Mesenchymal stem cell (in vitro differentiated cells and primary cell): ENCODE results near the gene TBC1D22A.

Experiments used
- DNase-seq: peaks from one replicate; pipeline ENCODE4 v3.0.0-alpha.2; 2013
- H2AFZ ChIP-seq: one replicate; pipeline ENCODE4 v1.6.1; 2013; ENCODE audit warnings: low read depth, mild to moderate bottlenecking, control low read depth, inconsistent platforms, low read length, moderate library complexity
- H2AK5ac ChIP-seq: 2 replicates; pipeline ENCODE4 v1.6.1; 2013; ENCODE audit warnings: low read length, moderate library complexity, mild to moderate bottlenecking, inconsistent platforms; ENCODE audit not compliant: severe bottlenecking
- H2BK120ac ChIP-seq: one replicate; pipeline ENCODE4 v1.6.1; 2013; ENCODE audit warnings: low read depth, mild to moderate bottlenecking, inconsistent platforms, low read length, moderate library complexity
- H2BK12ac ChIP-seq, 2 experiments: one replicate each; pipeline ENCODE4 v1.6.1; 2013; ENCODE audit warnings: inconsistent platforms in 2 of 2, low read length in 2 of 2, mild to moderate bottlenecking in 2 of 2, moderate library complexity in 2 of 2, control low read depth in 1 of 2
- H2BK15ac ChIP-seq: one replicate; pipeline ENCODE4 v1.6.1; 2013; ENCODE audit warnings: mild to moderate bottlenecking, low read depth, inconsistent platforms; ENCODE audit not compliant: poor library complexity, severe bottlenecking
- H2BK5ac ChIP-seq: 2 replicates; pipeline ENCODE4 v1.6.1; 2013; ENCODE audit warnings: low read depth, mild to moderate bottlenecking, low read length, control low read depth, inconsistent platforms; ENCODE audit not compliant: poor library complexity, severe bottlenecking
- H3K14ac ChIP-seq, 2 experiments: one replicate each; pipeline ENCODE4 v1.6.1; 2013; ENCODE audit warnings: inconsistent platforms in 2 of 2, low read length in 2 of 2, control low read depth in 1 of 2, mild to moderate bottlenecking in 1 of 2, moderate library complexity in 1 of 2
- H3K18ac ChIP-seq, 2 experiments: one replicate each; pipeline ENCODE4 v1.6.1; 2013; ENCODE audit warnings: inconsistent platforms in 2 of 2, low read length in 2 of 2, control low read depth in 1 of 2, low read depth in 1 of 2, mild to moderate bottlenecking in 1 of 2
- H3K23ac ChIP-seq, 2 experiments: one replicate each; pipeline ENCODE4 v1.6.1; 2013; ENCODE audit warnings: inconsistent platforms in 2 of 2, low read length in 2 of 2, mild to moderate bottlenecking in 2 of 2, moderate library complexity in 2 of 2, control low read depth in 1 of 2
- H3K27ac ChIP-seq: 2 replicates; pipeline ENCODE4 v1.5.1; 2013; ENCODE audit warnings: mild to moderate bottlenecking, moderate library complexity, low read length, control low read depth, inconsistent platforms; ENCODE audit not compliant: poor library complexity, severe bottlenecking
- H3K27me3 ChIP-seq, 2 experiments: 2 replicates each; pipeline versions ENCODE4 v1.6.1 to v1.7.0; 2013; ENCODE audit warnings: low read length in 2 of 2, mild to moderate bottlenecking in 2 of 2, moderate library complexity in 2 of 2, control low read depth in 1 of 2, inconsistent platforms in 1 of 2; ENCODE audit not compliant: control insufficient read depth in 1 of 2, insufficient read depth in 1 of 2
- H3K36me3 ChIP-seq, 2 experiments: 2 replicates each; pipeline versions ENCODE4 v1.6.1 to v1.7.0; 2013; ENCODE audit warnings: low read length in 2 of 2, control low read depth in 1 of 2, inconsistent platforms in 1 of 2, low read depth in 1 of 2, mild to moderate bottlenecking in 1 of 2; ENCODE audit not compliant: insufficient read depth in 2 of 2, control insufficient read depth in 1 of 2
- H3K4ac ChIP-seq, 2 experiments: one replicate each; pipeline ENCODE4 v1.6.1; 2013; ENCODE audit warnings: inconsistent platforms in 2 of 2, low read length in 2 of 2, mild to moderate bottlenecking in 2 of 2, moderate library complexity in 2 of 2, control low read depth in 1 of 2, low read depth in 1 of 2
- H3K4me1 ChIP-seq: 2 replicates; pipeline ENCODE4 v1.6.1; 2013; ENCODE audit warnings: low read depth, low read length, control low read depth; ENCODE audit not compliant: control insufficient read depth, insufficient read depth
- H3K4me2 ChIP-seq: 2 replicates; pipeline ENCODE4 v1.6.1; 2013; ENCODE audit warnings: low read length, mild to moderate bottlenecking, inconsistent platforms; ENCODE audit not compliant: poor library complexity, severe bottlenecking
- H3K4me3 ChIP-seq, 2 experiments: 2 replicates each; pipeline versions ENCODE4 v1.5.1 to v1.7.0; 2013; ENCODE audit warnings: low read length in 2 of 2, mild to moderate bottlenecking in 2 of 2, control low read depth in 1 of 2, low read depth in 1 of 2; ENCODE audit not compliant: insufficient read depth in 1 of 2
- H3K79me1 ChIP-seq: replicated peaks from 2 replicates; pipeline ENCODE4 v1.6.1; 2013; ENCODE audit warnings: mild to moderate bottlenecking, control low read depth, low read length, inconsistent platforms; ENCODE audit not compliant: poor library complexity, severe bottlenecking
- H3K9ac ChIP-seq: 2 replicates; pipeline ENCODE4 v1.7.0; 2013; ENCODE audit warnings: mild to moderate bottlenecking, low read length, moderate library complexity
- H3K9me3 ChIP-seq: 2 replicates; pipeline ENCODE4 v1.7.0; 2013; ENCODE audit warnings: mild to moderate bottlenecking, low read length; ENCODE audit not compliant: control insufficient read depth
- H4K8ac ChIP-seq: one replicate; pipeline ENCODE4 v1.6.1; 2013; ENCODE audit warnings: inconsistent platforms, mild to moderate bottlenecking, low read length, moderate library complexity
- H4K91ac ChIP-seq: one replicate; pipeline ENCODE4 v1.6.1; 2013; ENCODE audit warnings: mild to moderate bottlenecking, low read length, inconsistent platforms
- WGBS: methylation state at CpG from one replicate; pipeline ENCODE4 v1.1.7; 2013; ENCODE audit warnings: mixed read lengths; 5-methylcytosine and 5-hydroxymethylcytosine counted together

Gene TBC1D22A

GRCh38 chr22:46774253-46774979 is 12.0 kb downstream of the TBC1D22A start:
- Histone ChIP-seq H2AK5ac (peak overlapping the region; percentile 85), H3K36me3 (peaks cover 6 to 8% of the 10 kb centered on the region in 2 experiments), H3K4ac (no peak overlapping the region), H2BK120ac (peak overlapping the region; percentile 45), H2AFZ (no peak overlapping the region), H3K4me3 (no peak overlapping the region), H3K9ac (peak overlapping the region; percentile 43), H3K18ac (no peak overlapping the region), H2BK15ac (no peak overlapping the region), H3K27ac (peak overlapping the region; percentile 94), H4K91ac (peak overlapping the region; percentile 8), H4K8ac (peak overlapping the region; percentile 32), H3K79me1 (peaks cover 22% of the 10 kb centered on the region), H3K4me2 (peak overlapping the region; percentile 3), H2BK5ac (peak overlapping the region; percentile 83), H3K27me3 (no peaks in the 10 kb centered on the region), H3K14ac (no peak overlapping the region), H3K4me1 (peaks cover 53% of the 10 kb centered on the region), H3K23ac (no peak overlapping the region), H3K9me3 (no peaks in the 10 kb centered on the region), H2BK12ac (no peak overlapping the region)
- WGBS = 85% methylated on average over 23 of the region's 24 CpGs
- no peak for DNase-seq

DNA sequence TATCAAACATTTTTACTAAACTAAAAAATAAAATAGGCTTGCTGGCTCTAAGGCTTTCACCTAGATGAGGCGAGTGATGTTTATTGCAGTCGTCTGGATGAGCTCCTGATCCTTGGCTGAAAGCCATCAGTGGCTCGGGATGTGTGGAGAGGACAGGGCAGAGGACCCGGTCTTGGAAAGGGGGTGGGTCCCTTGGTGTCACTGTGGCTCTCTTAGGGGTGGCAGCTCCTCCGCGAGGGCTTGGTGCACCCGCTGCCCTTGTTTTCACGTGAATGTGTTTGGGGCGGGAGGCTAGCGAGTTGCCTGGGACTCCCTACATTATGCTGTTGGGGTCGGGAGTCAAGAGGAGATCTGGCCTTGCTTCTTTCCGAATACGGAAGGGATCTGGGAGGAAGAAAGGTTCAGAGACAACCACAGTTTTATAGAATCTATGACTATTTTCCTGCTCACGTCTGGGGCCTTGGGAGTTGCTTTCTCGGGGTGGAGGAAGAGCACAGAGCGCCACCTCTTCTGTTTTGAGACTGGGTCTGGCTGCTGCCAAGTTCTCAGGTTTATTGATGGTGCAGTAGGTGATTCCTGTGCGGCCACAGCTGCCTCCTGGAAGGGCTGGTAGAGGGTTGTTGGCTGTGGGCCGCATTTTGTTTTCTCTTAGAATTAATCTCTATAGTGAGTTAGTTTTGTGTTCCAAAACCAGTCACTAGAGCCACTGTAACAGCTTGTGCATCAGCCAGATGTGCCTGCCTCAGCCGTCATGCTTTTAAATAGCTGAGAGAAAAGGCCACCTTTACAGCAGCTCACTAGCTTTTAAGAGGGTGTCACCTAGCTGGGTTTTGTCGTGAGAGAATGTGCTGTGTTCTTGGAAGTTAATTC is 12.8 kb downstream of the TBC1D22A start:
- Histone ChIP-seq H3K4me2 (peak overlapping the region; percentile 6), H2BK12ac (no peak overlapping the region), H3K36me3 (peaks cover 2 to 6% of the 10 kb centered on the region in 2 experiments), H3K27me3 (no peaks in the 10 kb centered on the region), H2BK15ac (no peak overlapping the region), H2AFZ (no peak overlapping the region), H3K9ac (no peak overlapping the region), H3K9me3 (no peaks in the 10 kb centered on the region), H3K14ac (no peak overlapping the region), H3K4ac (no peak overlapping the region), H3K23ac (peak overlapping the region in 1 of 2 experiments; percentile 29), H3K4me3 (no peak overlapping the region), H3K79me1 (peaks cover 21% of the 10 kb centered on the region), H2BK120ac (no peak overlapping the region), H4K8ac (no peak overlapping the region), H3K27ac (peak overlapping the region; percentile 94), H3K4me1 (peaks cover 45% of the 10 kb centered on the region), H2BK5ac (peak overlapping the region; percentile 90), H3K18ac (no peak overlapping the region), H4K91ac (peak overlapping the region; percentile 14), H2AK5ac (peak overlapping the region; percentile 85)
- 87% methylated on average over 20 of the region's 20 CpGs for WGBS
- DNase-seq = no peak

- no peaks in the 10 kb centered on the region for H3K9me3 ChIP-seq
- H2AFZ ChIP-seq = no peak overlapping the region
- H2BK12ac ChIP-seq = peak overlapping the region in 1 of 2 experiments; percentile 18
- H4K8ac ChIP-seq = no peak overlapping the region
- no peak overlapping the region for H3K4me2 ChIP-seq
- H2BK5ac ChIP-seq = no peak overlapping the region
- H3K23ac ChIP-seq = no peak overlapping the region
- H3K27ac ChIP-seq = peak overlapping the region; percentile 3
- H2AK5ac ChIP-seq = peak overlapping the region; percentile 85
- WGBS = 87% methylated on average over 22 of the region's 22 CpGs
- peaks cover 49% of the 10 kb centered on the region for H3K4me1 ChIP-seq
- no peak overlapping the region for H3K14ac ChIP-seq
- peak overlapping the region in 1 of 2 experiments; percentile 63 for H3K4ac ChIP-seq
- H3K27me3 ChIP-seq = no peaks in the 10 kb centered on the region
- no peak overlapping the region for H3K18ac ChIP-seq
- peak overlapping the region; percentile 12 for H4K91ac ChIP-seq
- H2BK15ac ChIP-seq = no peak overlapping the region
- DNase-seq = no peak
- H2BK120ac ChIP-seq = no peak overlapping the region
- H3K79me1 ChIP-seq = peaks cover 23% of the 10 kb centered on the region
- no peak overlapping the region for H3K9ac ChIP-seq
- no peak overlapping the region for H3K4me3 ChIP-seq
- H3K36me3 ChIP-seq = peaks cover 3 to 5% of the 10 kb centered on the region in 2 experiments
Observed at GRCh38 chr22:46775850-46776826, 13.7 kb downstream of the TBC1D22A start.
